Anterior cingulate cortex (tissue), 58 donors: ENCODE data around the gene RNF213.
"Not testable (repeated sequence)": the region's sequence is repeated elsewhere in the genome, so short reads cannot be mapped to it uniquely, and the experiment has no call there.

Experiments
- DNase-seq, 58 donors: peaks; one replicate each; lab custom pipeline; 2025; lab: John Stamatoyannopoulos, UW

The RNF213 gene

GRCh38 chr17:80312621-80313135 is 52.0 kb downstream of the RNF213 start:
- DNase-seq, result no peak

- DNase-seq, result no peak
Measured at GRCh38 chr17:80313160-80313829, 52.6 kb downstream of the RNF213 start.

- not testable (repeated sequence) for DNase-seq
Measured at GRCh38 chr17:80313946-80314345, 53.3 kb downstream of the RNF213 start.

- no peak for DNase-seq
Measured at GRCh38 chr17:80315517-80316182, 55.0 kb downstream of the RNF213 start.

GRCh38 chr17:80316431-80316830 is 55.8 kb downstream of the RNF213 start:
- DNase-seq, result no peak

GRCh38 chr17:80316927-80317705 is 56.5 kb downstream of the RNF213 start:
- peak in 29 of 58 donors; percentile 6 to 51 (median 24) for DNase-seq

GRCh38 chr17:80317706-80317980 is 57.0 kb downstream of the RNF213 start:
- no peak for DNase-seq

- DNase-seq, result no peak
Measured at GRCh38 chr17:80318166-80318565, 57.5 kb downstream of the RNF213 start.

- DNase-seq, result no peak
Measured at GRCh38 chr17:80319262-80319998, 58.8 kb downstream of the RNF213 start.

GRCh38 chr17:80319999-80320344 is 59.3 kb downstream of the RNF213 start:
- DNase-seq, result no peak

GRCh38 chr17:80320496-80320895 is 59.8 kb downstream of the RNF213 start:
- DNase-seq, result no peak

- DNase-seq, result no peak
Measured at GRCh38 chr17:80322864-80323263, 62.2 kb downstream of the RNF213 start.

GRCh38 chr17:80323982-80324381 is 63.3 kb downstream of the RNF213 start:
- no peak for DNase-seq

- DNase-seq, result no peak
Measured at GRCh38 chr17:80327518-80327917, 66.9 kb downstream of the RNF213 start.

- DNase-seq, result no peak
Measured at GRCh38 chr17:80328634-80329380, 68.2 kb downstream of the RNF213 start.

GRCh38 chr17:80329421-80329820 is 68.8 kb downstream of the RNF213 start:
- DNase-seq, result not testable (repeated sequence)

- no peak for DNase-seq
Measured at GRCh38 chr17:80330276-80330675, 69.6 kb downstream of the RNF213 start.

- DNase-seq, result not testable (repeated sequence)
Measured at GRCh38 chr17:80330938-80331337, 70.3 kb downstream of the RNF213 start.

GRCh38 chr17:80331820-80332219 is 71.2 kb downstream of the RNF213 start:
- no peak for DNase-seq
